ENCODE data around the gene FOXS1. TPM values are rescaled to one million over a fixed set of nuclear protein-coding genes. Genes with fewer than 3 reads are reported as not detected.

FOXS1 gene
- total RNA-seq, 1 experiment from 2014 or later: 0.22 TPM

GRCh38 chr20:31863296-31864085 lies 18.1 kb upstream of the FOXS1 start:
- H2BK120ac ChIP-seq (ENCODE audit: low read depth, low read length, poor library complexity, severe bottlenecking): no peak overlapping the region
- H3K56ac ChIP-seq (ENCODE audit: insufficient read length, low read depth, low read length): no peak overlapping the region
- no peak overlapping the region for H3T11ph ChIP-seq (ENCODE audit: low read length)
- H3K9me3 ChIP-seq (ENCODE audit: control insufficient read depth, low read depth, low read length): no peaks in the 10 kb centered on the region
- no peak overlapping the region for H3K18ac ChIP-seq (ENCODE audit: insufficient read length, low read depth, low read length)
- no peak overlapping the region for H4K5ac ChIP-seq (ENCODE audit: insufficient read length, low read depth, low read length)
- peaks cover 34% of the 10 kb centered on the region for H3K27me3 Mint-ChIP-seq (ENCODE audit: low read depth)
- no peak overlapping the region for H2BK15ac ChIP-seq (ENCODE audit: low read depth, low read length)
- H3K27ac Mint-ChIP-seq: no peak overlapping the region
- no peaks in the 10 kb centered on the region for H3K9me3 Mint-ChIP-seq
- H3K27ac ChIP-seq (ENCODE audit: insufficient read length, low read depth, low read length): no peak overlapping the region
- no peaks in the 10 kb centered on the region for H3K79me2 ChIP-seq (ENCODE audit: insufficient read depth, low read length)
- no peak overlapping the region for H4K91ac ChIP-seq (ENCODE audit: insufficient read length, low read depth, low read length)
- no peak overlapping the region for H3K14ac ChIP-seq (ENCODE audit: insufficient read depth, low read length)
- peaks cover 30 to 33% of the 10 kb centered on the region in 2 experiments for H3K4me1 Mint-ChIP-seq
- no peaks in the 10 kb centered on the region for H3K27me3 ChIP-seq (ENCODE audit: insufficient read depth, low read length)
- no peaks in the 10 kb centered on the region; a peak in 1 of 7 replicates for H3K36me3 Mint-ChIP-seq (ENCODE audit: insufficient read depth in 1 of 3, low read depth in 3 of 3)
- no peak overlapping the region for H3K4me3 Mint-ChIP-seq
- H3K4me2 ChIP-seq (ENCODE audit: insufficient read depth, insufficient read length, low read length): no peak overlapping the region
- TF ChIP-seq CTCF (conservative IDR thresholded peaks at IDR 0.05): no peak
- H2BK5ac ChIP-seq (ENCODE audit: insufficient read length, low read length): no peak overlapping the region
- H4K20me1 ChIP-seq (ENCODE audit: control insufficient read depth, insufficient read depth, insufficient read length): no peaks in the 10 kb centered on the region
- peaks cover 13% of the 10 kb centered on the region for H3K23me2 ChIP-seq (ENCODE audit: insufficient read length, low read depth, low read length, poor library complexity, severe bottlenecking)
- H2BK20ac ChIP-seq (ENCODE audit: low read depth, low read length, poor library complexity, severe bottlenecking): no peak overlapping the region
- no peak overlapping the region for H2AFZ ChIP-seq (ENCODE audit: low read length)
- H3K23ac ChIP-seq (ENCODE audit: insufficient read length, low read depth, low read length): no peak overlapping the region
- WGBS (ENCODE audit: extremely low coverage, insufficient read length, low lambda C conversion rate): no CpG with 5 or more reads among the region's 9 CpGs
- H3K4me1 ChIP-seq (ENCODE audit: insufficient read depth, low read length): peaks cover 3% of the 10 kb centered on the region; the same call in 1 of the 2 replicates
- H3K4ac ChIP-seq (ENCODE audit: low read depth, low read length): no peak overlapping the region
- DNase-seq: no peak
- no peak overlapping the region for H3K9ac ChIP-seq (ENCODE audit: extremely low read depth, insufficient read length, low read length)
- H2AK5ac ChIP-seq (ENCODE audit: insufficient read length, low read length): no peak overlapping the region
- no peak overlapping the region for H4K8ac ChIP-seq (replicated peaks; ENCODE audit: insufficient read length, low read depth, low read length)
- no peaks in the 10 kb centered on the region for H3K79me1 ChIP-seq (ENCODE audit: insufficient read depth, low read depth, low read length, poor library complexity, severe bottlenecking)
- H2BK12ac ChIP-seq (ENCODE audit: insufficient read length, low read depth, low read length): no peak overlapping the region
